Ascending aorta (tissue), 2 donors: ENCODE results near the gene GRB10. TPM values are rescaled to one million over a fixed set of nuclear protein-coding genes. Genes with fewer than 3 reads are reported as not detected.

ENCODE experiments used
- DNase-seq, 2 donors: peaks; one replicate each; pipeline ENCODE4 v3.0.0-alpha.2; 2019; ENCODE audit warnings: low spot score in 2 of 2
- H3K27ac ChIP-seq, 2 donors: fragments of 200-600 bp; sonication (generic); one replicate each; pipeline ENCODE4 v1.5.1; 2016 to 2017; ENCODE audit warnings: mild to moderate bottlenecking in 1 of 2
- H3K27me3 ChIP-seq: fragments of 200-600 bp; sonication (generic); one replicate; pipeline ENCODE4 v1.5.1; 2017
- H3K36me3 ChIP-seq, 2 donors: fragments of 200-600 bp; sonication (generic); one replicate each; pipeline ENCODE4 v1.5.1; 2016
- H3K4me1 ChIP-seq, 2 donors: fragments of 200-600 bp; sonication (generic); one replicate each; pipeline ENCODE4 v1.5.1; 2016 to 2017; ENCODE audit warnings: mild to moderate bottlenecking in 1 of 2
- H3K4me3 ChIP-seq, 2 donors: fragments of 200-600 bp; sonication (generic); one replicate each; pipeline ENCODE4 v1.5.1; 2016 to 2017; ENCODE audit warnings: mild to moderate bottlenecking in 1 of 2
- H3K9me3 ChIP-seq, 2 donors: fragments of 200-600 bp; sonication (generic); one replicate each; pipeline ENCODE4 v1.5.1; 2016
- intact Hi-C: fragments of 100-400 bp; cut with DNase I; formaldehyde crosslinking; loops from one replicate; pipeline ENCODE4 v1.15.1; 2023
- total RNA-seq: library from RNA; depleted of rRNA; stranded (reverse); fragments of >200 nt; gene quantifications from one replicate; pipeline ENCODE4 v1.1.0, GENCODE V29; 2016
- TF ChIP-seq, protein P1 (sequence below), 3 experiments: fragments of 200-600 bp in 2 of 3; fragments of 450-650 bp in 1 of 3; sonication (generic) in 2 of 3; IDR thresholded peaks; one replicate each; pipeline ENCODE4 v1.5.1; 2016 to 2019; ENCODE audit warnings: antibody characterized with exemption in 3 of 3, mild to moderate bottlenecking in 1 of 3, moderate library complexity in 1 of 3

GRB10 gene
- total RNA-seq, 1 donor from 2014 or later, result 53.4 TPM

DNA sequence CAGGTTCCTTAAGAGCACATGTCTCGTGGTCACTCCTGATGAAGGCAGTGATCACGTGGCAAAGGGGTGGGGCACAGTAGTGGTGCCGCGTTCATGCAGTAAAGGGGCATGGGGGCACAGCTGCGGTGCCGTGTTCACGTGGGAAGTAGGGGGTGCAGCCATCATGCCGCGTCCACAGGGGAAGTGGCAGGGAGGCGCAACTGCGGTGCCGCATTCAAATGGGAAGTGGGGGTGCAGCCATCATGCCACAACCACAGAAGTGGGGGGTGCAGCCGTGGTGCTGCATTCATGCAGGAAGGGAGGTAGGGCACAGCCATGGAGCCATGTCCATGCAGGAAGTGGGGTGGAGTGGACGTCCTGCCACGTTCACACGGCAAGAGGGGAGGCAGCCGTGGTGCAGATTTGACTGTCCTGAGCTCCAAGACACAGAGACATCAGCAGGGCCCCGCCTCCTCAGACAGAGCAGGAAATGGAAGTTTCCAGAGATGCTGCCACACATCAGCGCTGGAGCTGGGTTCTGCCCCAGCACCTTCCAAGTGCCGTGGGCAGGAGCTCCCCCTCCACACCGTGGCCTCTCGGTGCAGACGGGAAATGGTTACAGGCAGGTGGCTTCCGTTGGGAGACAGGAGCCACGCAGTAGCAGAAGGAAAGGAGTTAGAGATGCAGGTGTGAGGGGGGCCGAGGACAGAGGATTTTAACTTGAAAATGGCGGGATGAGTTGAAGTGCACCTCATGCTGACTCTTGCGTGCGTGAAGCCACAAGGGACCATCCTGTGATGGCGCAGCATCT lies 122.5 kb downstream of the GRB10 start:
- peak in 1 of 2 donors; percentile 69 for DNase-seq
- Histone ChIP-seq H3K4me1 (peaks cover 10 to 60% of the 10 kb centered on the region in 2 donors), H3K4me3 (no peak overlapping the region), H3K27me3 (no peaks in the 10 kb centered on the region), H3K36me3 (peaks cover 0 to 7% of the 10 kb centered on the region in 2 donors), H3K9me3 (no peaks in the 10 kb centered on the region), H3K27ac (no peak overlapping the region)
- intact Hi-C loops, result no loop called here
- TF ChIP-seq, protein P1, sequence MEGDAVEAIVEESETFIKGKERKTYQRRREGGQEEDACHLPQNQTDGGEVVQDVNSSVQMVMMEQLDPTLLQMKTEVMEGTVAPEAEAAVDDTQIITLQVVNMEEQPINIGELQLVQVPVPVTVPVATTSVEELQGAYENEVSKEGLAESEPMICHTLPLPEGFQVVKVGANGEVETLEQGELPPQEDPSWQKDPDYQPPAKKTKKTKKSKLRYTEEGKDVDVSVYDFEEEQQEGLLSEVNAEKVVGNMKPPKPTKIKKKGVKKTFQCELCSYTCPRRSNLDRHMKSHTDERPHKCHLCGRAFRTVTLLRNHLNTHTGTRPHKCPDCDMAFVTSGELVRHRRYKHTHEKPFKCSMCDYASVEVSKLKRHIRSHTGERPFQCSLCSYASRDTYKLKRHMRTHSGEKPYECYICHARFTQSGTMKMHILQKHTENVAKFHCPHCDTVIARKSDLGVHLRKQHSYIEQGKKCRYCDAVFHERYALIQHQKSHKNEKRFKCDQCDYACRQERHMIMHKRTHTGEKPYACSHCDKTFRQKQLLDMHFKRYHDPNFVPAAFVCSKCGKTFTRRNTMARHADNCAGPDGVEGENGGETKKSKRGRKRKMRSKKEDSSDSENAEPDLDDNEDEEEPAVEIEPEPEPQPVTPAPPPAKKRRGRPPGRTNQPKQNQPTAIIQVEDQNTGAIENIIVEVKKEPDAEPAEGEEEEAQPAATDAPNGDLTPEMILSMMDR (IDR thresholded peaks at IDR 0.05), result no peak

DNA sequence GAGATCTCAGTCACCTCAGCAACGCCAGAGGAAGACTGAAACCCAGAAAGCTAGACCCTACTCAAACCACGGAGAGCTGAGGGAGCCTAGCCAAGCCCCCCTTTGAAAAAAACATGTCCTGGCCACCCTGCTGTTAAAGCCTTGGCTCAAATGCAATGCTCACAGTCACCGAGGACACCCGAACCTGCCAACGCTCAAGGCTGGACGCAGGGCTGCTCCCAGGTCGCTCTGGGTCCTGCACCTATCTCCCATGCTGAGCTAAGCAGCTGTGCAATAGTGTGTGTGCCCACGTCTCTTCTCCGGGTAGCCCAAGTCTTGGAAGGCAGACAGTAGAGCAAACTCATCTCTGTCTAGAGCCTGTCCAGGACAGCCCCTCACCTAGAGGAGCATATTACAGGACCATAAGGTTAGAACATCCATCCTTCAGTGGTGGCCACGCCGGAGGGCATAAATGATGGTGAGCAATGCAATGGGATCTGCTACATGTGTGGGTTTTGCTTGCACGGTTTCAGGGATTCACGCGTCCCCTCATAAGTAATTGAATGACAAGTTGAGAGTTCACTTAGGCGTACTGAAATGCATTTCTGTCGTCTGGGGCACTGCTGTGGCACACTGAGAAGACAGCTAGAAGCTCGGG lies 123.2 kb downstream of the GRB10 start:
- no peaks in the 10 kb centered on the region for H3K27me3 ChIP-seq
- H3K9me3 ChIP-seq, result no peaks in the 10 kb centered on the region
- no peak overlapping the region for H3K4me3 ChIP-seq
- peaks cover 0 to 7% of the 10 kb centered on the region in 2 donors for H3K36me3 ChIP-seq
- H3K27ac ChIP-seq, result peak overlapping the region in 1 of 2 donors; percentile 55
- intact Hi-C loops, result loop anchor here (5.0 kb wide), 2 partner anchors 133 to 208 kb away; no protein-coding TSS in a partner anchor
- H3K4me1 ChIP-seq, result peaks cover 9 to 63% of the 10 kb centered on the region in 2 donors
- TF ChIP-seq, protein P1 (IDR thresholded peaks at IDR 0.05), result no peak
- peak in 1 of 2 donors; percentile 57 for DNase-seq

DNA sequence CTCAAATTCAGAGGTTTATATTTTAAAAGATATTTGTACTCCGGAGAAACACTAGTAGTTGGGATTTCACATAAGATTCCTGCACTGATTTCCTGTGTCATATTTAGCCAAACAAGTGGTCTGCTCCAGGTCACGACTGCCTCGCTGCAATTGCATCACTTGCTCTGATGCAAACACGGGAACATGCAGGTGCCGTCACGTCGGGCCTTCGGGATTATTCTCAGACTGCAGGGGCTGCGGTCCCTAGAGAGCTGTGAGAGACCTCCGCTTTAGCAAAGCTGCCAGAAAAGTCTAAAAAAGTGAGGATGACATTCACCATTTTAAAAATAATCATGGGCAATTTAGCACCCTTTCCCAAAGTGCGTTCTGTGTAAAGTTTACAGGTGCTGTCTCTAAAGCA lies 124.0 kb downstream of the GRB10 start:
- Histone ChIP-seq H3K9me3 (no peaks in the 10 kb centered on the region), H3K36me3 (peaks cover 0 to 3% of the 10 kb centered on the region in 2 donors), H3K27ac (peak overlapping the region; percentile 88 to 90), H3K4me1 (peaks cover 9 to 63% of the 10 kb centered on the region in 2 donors), H3K27me3 (no peaks in the 10 kb centered on the region), H3K4me3 (no peak overlapping the region)
- intact Hi-C loops, result loop anchor here (5.0 kb wide), 2 partner anchors 134 to 209 kb away; no protein-coding TSS in a partner anchor
- peak in 1 of 2 donors; percentile 54 for DNase-seq
- TF ChIP-seq, protein P1 (IDR thresholded peaks at IDR 0.05), result no peak

DNA sequence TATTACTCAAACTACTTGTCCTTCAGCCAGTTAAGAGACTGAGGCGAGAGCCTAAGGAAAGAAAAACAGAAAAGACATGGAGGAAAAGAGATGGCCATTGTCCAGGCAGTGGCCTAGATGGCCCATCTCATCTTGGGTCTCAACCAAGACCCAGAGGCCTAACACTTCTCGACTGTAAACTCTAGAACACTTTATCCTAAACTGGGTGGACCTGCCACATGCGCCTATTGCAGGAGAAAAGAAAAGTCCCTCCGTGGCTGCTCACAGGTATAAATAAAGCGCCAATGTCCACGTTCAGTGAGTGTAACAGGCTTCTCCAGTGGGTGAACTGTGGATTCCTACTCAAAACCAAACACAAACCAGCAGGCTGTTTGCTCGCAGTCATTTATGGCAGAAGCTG lies 124.8 kb downstream of the GRB10 start:
- TF ChIP-seq, protein P1 (IDR thresholded peaks at IDR 0.05), result no peak
- H3K4me3 ChIP-seq, result peak overlapping the region in 1 of 2 donors; percentile 17
- no peak for DNase-seq
- peak overlapping the region; percentile 88 to 90 for H3K27ac ChIP-seq
- intact Hi-C loops, result loop anchor here (1.0 to 5.0 kb wide), 4 partner anchors 9 to 209 kb away; no protein-coding TSS in a partner anchor
- H3K36me3 ChIP-seq, result peaks cover 0 to under 1% of the 10 kb centered on the region in 2 donors
- peaks cover 12 to 71% of the 10 kb centered on the region in 2 donors for H3K4me1 ChIP-seq
- H3K27me3 ChIP-seq, result no peaks in the 10 kb centered on the region
- no peaks in the 10 kb centered on the region for H3K9me3 ChIP-seq

DNA sequence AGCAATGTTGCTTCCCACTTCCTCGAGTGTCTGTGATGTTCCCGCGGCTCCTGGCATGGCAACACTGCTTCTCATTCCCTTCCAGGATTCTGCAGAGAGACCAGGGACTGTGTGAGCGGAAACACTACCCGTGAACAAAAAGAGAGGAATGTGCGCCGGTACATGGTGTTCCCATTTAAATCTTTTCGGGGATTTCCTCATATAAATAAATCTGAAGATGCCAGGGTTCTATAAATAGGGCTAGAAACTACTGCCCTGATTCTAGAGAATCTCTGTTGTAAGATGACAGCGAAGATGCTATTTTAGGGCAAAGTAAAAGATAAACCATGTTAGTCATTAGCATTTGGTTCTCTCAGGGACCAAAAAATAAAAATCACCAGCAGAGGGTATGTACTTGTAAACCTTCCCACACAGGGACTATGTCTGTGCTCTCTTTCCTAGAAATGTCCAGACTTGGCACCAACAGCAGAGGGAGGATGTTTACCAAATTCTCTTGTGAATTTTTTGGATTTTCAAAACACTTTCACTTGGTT lies 125.3 kb downstream of the GRB10 start:
- Histone ChIP-seq H3K36me3 (no peaks in the 10 kb centered on the region), H3K9me3 (no peaks in the 10 kb centered on the region), H3K27me3 (no peaks in the 10 kb centered on the region), H3K4me1 (peaks cover 12 to 72% of the 10 kb centered on the region in 2 donors), H3K27ac (peak overlapping the region; percentile 88 to 90), H3K4me3 (peak overlapping the region in 1 of 2 donors; percentile 17)
- DNase-seq, result peak; percentile 63 to 93
- intact Hi-C loops, result loop anchor here (1.0 to 5.0 kb wide), 4 partner anchors 10 to 210 kb away; no protein-coding TSS in a partner anchor
- TF ChIP-seq, protein P1 (IDR thresholded peaks at IDR 0.05), result peak in 2 of 3 experiments; percentile 19 to 28
